GM12874 (cell line): ENCODE measurements around the gene MTRFR.

Experiments used
- CTCF ChIP-seq: IDR thresholded peaks from 2 replicates; pipeline ENCODE4 v1.5.1; 2011; ENCODE audit warnings: low read depth, mild to moderate bottlenecking, control low read depth, low read length, moderate library complexity; ENCODE audit not compliant: insufficient read depth

MTRFR gene

GRCh38 chr12:123271001-123271668 is 37.9 kb downstream of the MTRFR start:
- peak; percentile 74 for TF ChIP-seq CTCF

DNA sequence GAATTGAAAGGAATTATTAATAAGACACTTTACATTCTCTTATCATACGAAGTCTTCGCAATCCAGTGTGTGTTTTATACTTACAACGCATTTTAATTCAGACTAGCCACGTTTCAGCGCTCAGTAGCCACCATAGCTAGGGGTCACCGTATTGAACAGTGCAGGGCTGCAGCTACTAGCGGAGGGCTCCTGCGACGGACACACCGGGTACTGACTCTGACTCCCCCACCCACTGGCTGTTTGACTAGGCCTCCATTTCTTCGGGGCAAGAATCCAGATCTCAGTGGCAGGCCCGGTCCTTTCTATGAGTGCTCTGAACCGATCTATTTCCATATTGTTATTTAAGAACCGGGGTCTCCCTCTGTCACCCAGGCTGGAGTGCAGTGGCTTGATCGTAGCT is 39.9 kb downstream of the MTRFR start:
- no peak for TF ChIP-seq CTCF

DNA sequence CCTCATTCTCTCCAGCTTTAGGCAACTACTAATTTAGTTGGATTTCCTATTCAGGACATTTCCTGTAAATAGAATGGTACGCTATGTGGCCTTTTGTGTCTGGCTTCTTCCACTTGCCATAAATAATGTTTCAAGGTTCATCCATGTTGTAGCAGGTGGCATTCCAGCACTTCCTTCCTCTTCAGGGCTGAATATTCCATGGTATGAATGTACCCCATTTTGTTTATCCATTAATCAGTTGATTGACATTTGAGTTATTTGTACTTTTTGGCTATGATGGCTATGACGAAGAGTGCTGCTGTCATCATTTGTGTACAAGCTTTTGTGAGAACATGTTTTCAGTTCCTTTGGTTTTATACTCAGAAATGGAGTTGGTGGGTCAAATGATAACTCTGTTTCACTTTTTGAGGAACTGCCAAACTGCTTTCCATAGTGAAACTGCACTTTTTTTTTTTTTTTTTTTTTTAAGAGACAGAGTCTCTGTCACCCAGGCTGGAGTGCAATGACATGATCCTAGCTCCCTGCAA is 44.9 kb downstream of the MTRFR start:
- TF ChIP-seq CTCF = no peak

DNA sequence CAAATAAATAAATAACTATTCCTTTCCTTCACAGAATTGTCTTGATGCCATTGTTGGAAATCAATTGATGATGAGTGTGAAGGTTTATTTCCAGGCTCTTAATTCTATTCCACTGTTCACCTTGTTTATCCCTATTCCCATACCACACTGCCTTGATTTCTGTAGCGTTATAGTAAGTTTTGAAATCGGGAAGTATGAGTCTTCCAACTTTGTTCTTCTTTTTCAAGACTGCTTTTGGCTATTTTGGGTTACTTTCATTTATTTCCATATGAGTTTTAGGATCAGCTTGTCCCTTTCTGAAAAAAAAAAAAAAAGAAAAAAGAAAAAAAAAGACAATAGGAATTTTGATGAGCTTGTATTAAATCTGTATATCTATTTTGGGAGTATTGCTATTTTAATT is 47.7 kb downstream of the MTRFR start:
- TF ChIP-seq CTCF = no peak

GRCh38 chr12:123282111-123282510 is 48.9 kb downstream of the MTRFR start:
- no peak for TF ChIP-seq CTCF

DNA sequence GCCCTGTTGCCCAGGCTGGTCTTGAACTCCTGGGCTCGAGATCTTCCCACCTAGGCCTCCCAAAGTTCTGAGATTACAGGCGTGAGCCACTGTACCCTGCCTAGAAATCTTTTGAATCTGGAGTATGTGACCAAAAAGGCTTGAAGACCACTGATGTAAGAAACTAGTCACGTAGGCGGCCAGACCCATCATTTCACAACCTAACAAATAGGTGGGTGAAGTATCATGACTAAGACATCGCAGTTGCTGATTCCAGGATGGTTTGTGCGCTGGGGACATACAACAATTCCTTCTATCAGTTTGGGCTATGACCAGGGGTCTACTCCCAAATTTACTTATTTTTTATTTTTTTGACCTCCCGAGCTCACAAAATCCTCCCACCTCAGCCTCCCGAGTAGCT is 50.2 kb downstream of the MTRFR start:
- TF ChIP-seq CTCF = no peak

- no peak for TF ChIP-seq CTCF
These were observed 51.4 kb downstream of the MTRFR start for GRCh38 chr12:123284669-123285068.
